Measurements from ENCODE around the gene TMEM132C.

DNA sequence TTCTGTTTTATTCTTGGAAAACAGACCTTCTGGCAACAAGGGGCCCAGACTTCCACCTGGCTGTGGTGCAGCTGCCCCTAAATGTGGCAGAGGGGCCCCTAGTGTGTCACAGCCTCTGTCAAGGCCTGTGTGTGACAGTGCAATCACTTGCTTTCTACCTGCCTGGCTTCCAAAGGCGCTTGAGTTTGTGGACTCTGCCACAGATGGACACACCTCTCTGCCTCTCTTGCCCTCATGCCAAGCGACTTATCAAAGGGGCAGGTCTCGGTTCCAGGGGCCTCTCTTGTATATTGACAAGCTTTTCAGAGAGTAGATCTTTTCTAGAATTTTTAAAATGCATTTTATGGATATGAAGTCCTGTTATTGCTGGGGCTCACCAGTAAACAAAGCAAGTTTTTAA, 339.6 kb downstream of the TMEM132C start:
- TF ChIP-seq, protein P1, sequence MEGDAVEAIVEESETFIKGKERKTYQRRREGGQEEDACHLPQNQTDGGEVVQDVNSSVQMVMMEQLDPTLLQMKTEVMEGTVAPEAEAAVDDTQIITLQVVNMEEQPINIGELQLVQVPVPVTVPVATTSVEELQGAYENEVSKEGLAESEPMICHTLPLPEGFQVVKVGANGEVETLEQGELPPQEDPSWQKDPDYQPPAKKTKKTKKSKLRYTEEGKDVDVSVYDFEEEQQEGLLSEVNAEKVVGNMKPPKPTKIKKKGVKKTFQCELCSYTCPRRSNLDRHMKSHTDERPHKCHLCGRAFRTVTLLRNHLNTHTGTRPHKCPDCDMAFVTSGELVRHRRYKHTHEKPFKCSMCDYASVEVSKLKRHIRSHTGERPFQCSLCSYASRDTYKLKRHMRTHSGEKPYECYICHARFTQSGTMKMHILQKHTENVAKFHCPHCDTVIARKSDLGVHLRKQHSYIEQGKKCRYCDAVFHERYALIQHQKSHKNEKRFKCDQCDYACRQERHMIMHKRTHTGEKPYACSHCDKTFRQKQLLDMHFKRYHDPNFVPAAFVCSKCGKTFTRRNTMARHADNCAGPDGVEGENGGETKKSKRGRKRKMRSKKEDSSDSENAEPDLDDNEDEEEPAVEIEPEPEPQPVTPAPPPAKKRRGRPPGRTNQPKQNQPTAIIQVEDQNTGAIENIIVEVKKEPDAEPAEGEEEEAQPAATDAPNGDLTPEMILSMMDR (IDR thresholded peaks at IDR 0.05) = no peak
- TF ChIP-seq ZNF263 (CRISPR knock-in tag; IDR thresholded peaks at IDR 0.05; ENCODE audit: low read depth) = no peak
- TF ChIP-seq SP1 (CRISPR knock-in tag; conservative IDR thresholded peaks at IDR 0.05) = no peak
- TF ChIP-seq, protein P2, sequence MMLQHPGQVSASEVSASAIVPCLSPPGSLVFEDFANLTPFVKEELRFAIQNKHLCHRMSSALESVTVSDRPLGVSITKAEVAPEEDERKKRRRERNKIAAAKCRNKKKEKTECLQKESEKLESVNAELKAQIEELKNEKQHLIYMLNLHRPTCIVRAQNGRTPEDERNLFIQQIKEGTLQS (CRISPR knock-in tag; conservative IDR thresholded peaks at IDR 0.05) = no peak
- TF ChIP-seq NR2C2 (CRISPR knock-in tag; IDR thresholded peaks at IDR 0.05) = no peak
- no peak for TF ChIP-seq ZNF423 (CRISPR knock-in tag; IDR thresholded peaks at IDR 0.05)
- no peak for TF ChIP-seq ZNF121 (CRISPR knock-in tag; IDR thresholded peaks at IDR 0.05)
- TF ChIP-seq, protein P3, sequence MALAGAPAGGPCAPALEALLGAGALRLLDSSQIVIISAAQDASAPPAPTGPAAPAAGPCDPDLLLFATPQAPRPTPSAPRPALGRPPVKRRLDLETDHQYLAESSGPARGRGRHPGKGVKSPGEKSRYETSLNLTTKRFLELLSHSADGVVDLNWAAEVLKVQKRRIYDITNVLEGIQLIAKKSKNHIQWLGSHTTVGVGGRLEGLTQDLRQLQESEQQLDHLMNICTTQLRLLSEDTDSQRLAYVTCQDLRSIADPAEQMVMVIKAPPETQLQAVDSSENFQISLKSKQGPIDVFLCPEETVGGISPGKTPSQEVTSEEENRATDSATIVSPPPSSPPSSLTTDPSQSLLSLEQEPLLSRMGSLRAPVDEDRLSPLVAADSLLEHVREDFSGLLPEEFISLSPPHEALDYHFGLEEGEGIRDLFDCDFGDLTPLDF (CRISPR knock-in tag; IDR thresholded peaks at IDR 0.05) = no peak
- TF ChIP-seq CBFB (CRISPR knock-in tag; IDR thresholded peaks at IDR 0.05; ENCODE audit: low read depth) = no peak
- TF ChIP-seq, protein P4, sequence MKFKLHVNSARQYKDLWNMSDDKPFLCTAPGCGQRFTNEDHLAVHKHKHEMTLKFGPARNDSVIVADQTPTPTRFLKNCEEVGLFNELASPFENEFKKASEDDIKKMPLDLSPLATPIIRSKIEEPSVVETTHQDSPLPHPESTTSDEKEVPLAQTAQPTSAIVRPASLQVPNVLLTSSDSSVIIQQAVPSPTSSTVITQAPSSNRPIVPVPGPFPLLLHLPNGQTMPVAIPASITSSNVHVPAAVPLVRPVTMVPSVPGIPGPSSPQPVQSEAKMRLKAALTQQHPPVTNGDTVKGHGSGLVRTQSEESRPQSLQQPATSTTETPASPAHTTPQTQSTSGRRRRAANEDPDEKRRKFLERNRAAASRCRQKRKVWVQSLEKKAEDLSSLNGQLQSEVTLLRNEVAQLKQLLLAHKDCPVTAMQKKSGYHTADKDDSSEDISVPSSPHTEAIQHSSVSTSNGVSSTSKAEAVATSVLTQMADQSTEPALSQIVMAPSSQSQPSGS (CRISPR knock-in tag; IDR thresholded peaks at IDR 0.05; ENCODE audit: borderline replicate concordance, low read depth) = no peak
- no peak for TF ChIP-seq NR3C1 (CRISPR knock-in tag; conservative IDR thresholded peaks at IDR 0.05; ENCODE audit: low read depth)
- no peak for TF ChIP-seq OVOL2 (CRISPR knock-in tag; IDR thresholded peaks at IDR 0.05; ENCODE audit: borderline replicate concordance)
- TF ChIP-seq TEAD4 (CRISPR knock-in tag; IDR thresholded peaks at IDR 0.05) = no peak

All from WTC11 (cell line).